ENCODE measurements around the gene TOX2.

TOX2 gene

DNA sequence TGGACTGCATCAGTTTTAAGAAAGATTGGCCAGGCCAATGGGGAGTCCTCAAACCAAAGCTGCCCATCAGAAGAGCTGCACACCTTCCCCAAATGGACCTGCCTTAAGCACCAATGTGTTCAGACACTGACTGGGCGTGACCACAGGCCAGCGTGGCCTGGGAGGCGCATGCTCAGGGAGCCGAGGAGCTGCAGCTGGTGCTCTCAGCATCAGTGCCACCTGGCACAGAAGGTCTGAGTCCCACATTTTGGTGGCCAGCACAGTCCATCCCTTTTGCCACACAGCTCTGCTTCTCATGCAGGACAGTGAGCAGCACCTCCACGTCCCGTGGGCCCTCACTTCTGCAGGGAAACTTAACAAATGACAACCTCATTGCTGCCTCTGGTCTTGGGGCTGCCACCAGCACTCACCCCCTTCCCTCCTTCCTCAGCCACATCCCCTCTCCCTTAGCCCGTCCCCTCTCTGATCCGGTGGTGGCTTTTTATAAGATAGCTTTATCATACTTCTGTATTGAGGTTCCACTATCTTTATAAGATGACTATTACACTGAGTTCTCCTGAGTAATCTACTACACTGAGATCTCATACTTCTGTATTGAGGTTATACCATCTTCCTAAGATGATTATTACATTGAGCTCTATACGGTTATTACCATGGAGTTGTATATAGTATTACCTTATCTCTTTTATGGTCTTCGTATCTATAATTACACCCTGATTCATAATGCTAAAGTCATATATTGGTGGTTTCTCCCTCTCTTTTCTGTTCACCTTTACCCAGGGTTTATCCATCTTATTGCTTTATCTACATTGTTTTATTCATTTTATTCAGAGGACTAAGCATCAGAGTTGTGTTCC lies 109.1 kb downstream of the TOX2 start:
- DNase-seq = no peak

- DNase-seq = no peak
These were observed 110.3 kb downstream of the TOX2 start for GRCh38 chr20:44024820-44025580.

DNA sequence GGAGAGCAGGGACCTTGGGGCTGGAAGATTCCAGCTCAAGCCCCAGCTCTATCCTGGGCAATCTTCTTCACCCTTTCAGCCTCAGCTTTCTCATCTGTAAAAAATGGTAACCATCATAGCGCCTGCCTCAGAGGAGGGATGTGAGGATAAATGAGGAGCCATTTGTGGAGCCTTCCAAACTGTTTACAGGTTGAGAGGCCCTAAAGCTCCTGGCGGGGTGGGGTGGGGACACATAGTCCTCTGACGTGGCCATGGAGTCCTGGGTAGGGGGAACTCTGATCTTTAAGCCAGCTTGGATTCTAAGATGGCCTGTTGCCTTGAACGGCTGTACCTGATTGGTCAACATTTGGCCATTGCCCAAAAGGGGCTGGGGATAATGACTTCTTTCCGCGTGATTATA lies 111.1 kb downstream of the TOX2 start:
- DNase-seq = no peak

DNA sequence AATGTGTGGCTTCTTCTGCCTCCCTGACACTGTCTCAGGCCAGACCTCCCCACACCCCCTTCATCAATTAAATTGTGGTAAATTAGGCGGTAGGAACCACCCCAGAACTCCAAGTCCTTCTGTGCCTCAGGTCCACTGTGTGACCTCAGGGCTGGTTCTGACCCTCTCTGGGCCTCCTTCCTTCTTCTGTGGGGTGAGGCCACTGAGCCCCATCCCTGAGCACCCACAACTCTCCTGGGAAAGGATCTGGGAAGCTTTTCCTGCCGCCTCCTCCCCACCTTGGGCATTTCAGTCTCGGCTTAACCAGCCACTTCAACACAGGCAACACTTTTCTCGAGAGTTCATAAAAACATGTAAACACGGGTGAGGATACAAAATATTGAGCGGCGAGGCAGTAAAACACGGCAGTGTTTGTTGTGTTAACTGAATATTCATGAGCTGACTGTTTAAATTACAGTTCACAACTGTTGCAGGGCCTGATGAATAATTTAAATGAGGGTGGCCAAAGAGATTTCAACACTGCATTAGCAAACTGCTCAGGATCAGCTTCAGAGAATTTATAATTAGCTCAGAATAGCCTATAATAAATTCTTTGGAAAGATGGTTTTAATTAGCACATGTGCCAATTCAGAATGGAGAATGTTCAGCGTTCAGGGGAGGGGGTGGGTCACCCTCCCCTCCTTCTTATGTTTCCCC lies 112.1 kb downstream of the TOX2 start:
- no peak for DNase-seq

GRCh38 chr20:44027343-44028002 lies 112.8 kb downstream of the TOX2 start:
- DNase-seq = no peak

DNA sequence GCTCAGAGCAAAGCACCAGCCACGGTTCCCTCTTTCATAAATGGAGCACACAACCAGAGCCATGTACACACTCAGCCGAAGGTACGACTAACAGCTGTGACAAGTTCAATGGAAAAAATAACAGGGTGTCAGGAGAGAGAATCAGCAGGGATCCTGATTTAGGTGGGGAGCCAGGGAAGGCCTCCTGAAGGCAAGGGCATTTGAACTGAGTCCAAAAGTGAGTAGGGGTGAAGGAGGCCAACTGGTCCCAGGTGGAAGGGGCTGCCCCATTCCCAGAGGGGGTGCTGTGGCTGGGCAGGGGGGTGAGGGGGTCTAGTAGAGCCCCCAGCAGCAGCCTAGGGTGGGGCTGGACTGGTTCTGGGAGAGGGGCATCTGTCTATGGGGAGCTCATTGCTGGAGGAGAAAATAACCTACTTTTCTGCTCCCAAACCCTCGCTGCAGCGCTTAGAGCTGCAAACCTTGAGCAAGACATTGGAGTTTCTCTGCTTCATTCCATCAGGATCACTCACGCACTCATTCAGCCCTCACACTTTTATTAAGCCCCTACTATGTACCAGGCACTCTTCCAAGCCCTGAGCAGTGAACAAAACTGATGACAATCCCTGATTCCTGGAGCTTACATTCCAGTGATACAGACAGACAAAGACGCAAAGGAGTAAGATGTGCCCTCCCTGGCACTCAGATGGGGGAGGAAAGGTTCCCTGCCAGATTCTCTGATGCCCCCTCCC lies 113.5 kb downstream of the TOX2 start:
- DNase-seq = no peak

- no peak for DNase-seq
These were observed 114.5 kb downstream of the TOX2 start for GRCh38 chr20:44028868-44029847.

GRCh38 chr20:44029848-44030230 lies 115.2 kb downstream of the TOX2 start:
- no peak for DNase-seq

DNA sequence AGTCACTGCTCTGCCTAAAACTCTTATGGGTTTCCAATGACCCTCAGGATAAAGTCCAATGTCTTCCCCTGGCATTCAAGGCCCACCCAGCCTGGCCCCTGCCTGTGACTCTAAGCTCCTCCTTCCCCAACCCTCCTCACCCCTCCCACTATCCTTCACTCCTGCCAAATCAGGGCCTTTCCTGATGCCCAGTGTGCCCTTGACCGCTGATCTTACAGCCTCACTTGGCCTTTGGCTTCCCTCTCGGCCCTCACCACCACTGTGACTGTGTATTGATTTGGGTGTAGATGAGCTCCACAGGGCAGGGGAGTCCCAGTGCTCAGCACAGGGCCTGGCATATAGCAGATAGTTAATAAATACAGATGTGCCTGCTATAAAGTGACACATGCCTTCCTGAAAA lies 115.7 kb downstream of the TOX2 start:
- DNase-seq = no peak

- no peak for DNase-seq
These were observed 116.4 kb downstream of the TOX2 start for GRCh38 chr20:44031001-44031574.

- no peak for DNase-seq
These were observed 117.3 kb downstream of the TOX2 start for GRCh38 chr20:44031781-44032582.

DNA sequence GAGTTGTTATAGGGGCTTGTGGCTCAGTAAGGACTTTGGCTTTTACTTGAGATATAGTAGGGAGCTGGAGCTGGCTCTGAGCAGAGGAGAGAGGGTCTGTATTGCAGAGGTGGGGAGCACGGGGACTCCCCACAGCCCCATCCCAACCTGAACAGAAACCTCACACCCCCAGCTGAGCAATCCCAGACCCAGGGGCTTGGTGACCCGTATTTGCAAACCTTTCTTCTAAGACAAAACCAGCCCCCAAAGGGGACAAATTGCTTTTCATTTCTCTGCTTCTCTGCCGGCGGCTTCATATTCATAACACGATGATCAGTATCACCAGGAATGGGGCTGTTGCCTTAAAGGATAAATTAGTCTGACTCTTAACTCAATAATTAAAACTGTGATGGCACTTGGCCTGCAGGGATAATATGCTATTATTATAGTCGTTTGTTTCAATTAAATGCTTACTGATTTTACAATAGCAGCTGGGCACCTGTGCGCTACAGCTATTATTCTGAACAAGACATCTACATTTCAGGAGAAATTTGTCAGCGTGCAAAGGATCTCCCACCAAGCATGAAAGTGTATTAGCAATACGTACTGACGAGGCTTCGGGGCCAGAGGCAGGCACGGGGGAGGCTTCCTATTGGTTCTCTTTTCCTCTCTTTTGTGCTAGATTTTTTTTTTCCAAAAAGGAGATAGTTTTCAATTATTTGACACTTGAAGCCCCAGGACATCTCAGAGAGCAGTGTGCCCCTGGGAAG lies 118.1 kb downstream of the TOX2 start:
- no peak for DNase-seq

DNA sequence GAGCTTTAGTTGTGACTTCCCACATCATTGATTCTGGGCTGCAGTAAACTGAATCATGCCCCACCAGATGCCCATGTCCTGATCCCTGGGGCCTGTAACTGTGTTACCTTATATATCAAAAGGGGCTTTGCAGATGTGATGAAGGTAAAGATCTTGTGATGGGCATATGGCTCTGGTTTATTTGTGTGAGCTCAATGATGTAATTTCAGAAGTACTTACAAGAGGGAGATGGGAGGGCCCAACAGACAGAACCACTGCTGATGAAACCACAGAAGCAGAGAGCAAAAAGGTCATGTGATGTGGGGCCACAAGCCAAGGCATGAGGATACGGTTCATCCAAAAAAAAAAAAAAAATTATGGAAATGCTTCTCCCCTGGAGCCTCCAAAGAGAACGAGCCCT lies 118.7 kb downstream of the TOX2 start:
- no peak for DNase-seq

- DNase-seq = peak; percentile 19
These were observed 119.2 kb downstream of the TOX2 start for GRCh38 chr20:44033873-44034272.

- DNase-seq = no peak
These were observed 119.8 kb downstream of the TOX2 start for GRCh38 chr20:44034451-44034850.

DNA sequence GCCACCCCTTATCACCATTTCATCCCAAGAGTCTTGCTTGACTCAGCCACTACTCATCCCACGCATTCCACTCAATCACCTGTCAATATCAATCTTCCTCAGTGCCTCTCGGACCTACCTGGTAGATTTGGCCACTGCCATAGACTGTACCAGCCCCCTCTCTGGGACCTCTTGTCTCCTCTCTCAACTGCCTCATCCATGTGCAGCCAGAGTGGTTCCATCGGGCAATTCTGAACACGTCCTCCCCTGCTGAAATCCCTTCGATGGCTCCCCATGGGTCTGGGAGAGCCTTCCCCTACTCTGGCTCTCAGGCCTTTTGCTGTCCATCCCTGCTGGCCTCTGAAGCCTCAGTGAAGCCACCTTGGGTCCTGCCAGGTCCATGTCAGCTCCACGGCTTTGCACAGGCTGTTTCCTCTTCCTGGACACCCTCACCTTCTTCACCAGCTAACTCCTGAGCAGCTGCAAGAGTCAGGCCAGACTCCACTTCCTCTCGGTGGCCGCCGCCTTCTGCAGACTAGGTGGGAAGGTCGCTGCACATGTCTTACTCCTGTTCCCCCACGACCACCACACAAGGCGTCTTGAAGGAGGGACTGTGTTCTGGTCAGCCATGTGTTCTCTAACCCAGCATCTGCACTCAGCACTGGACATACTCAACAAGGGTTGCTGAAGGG lies 120.4 kb downstream of the TOX2 start:
- DNase-seq = no peak

- DNase-seq = no peak
These were observed 121.3 kb downstream of the TOX2 start for GRCh38 chr20:44035924-44036323.

DNA sequence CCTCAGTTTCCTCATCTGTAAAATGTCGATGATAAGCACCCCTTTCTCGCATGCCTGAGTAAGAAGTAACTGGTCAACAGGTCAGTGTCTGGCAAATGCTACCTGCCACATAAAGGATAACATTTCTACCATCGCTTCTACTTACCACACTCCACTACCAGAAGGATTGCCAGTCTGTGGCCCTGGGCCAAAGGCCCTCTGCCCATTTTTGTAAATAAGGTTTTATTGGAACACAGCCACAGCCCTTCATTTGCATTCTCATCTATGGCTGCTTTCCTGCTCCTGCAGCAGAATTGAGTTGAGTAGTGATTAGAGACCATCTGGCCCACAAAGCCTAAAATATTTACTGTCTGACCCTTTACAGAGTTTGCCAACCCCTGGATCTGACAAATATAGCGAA lies 121.8 kb downstream of the TOX2 start:
- DNase-seq = no peak

Measured in hematopoietic multipotent progenitor cell treated with erythropoietin and hydrocortisone succinate and interleukin-3 and kit ligand, for 8 days (in vitro differentiated cells).